Smooth muscle cell (in vitro differentiated cells): ENCODE measurements around the gene SLC26A8. TPM values are rescaled to one million over a fixed set of nuclear protein-coding genes. Genes with fewer than 3 reads are reported as not detected.

ENCODE experiments used
- DNase-seq: peaks from one replicate; lab custom pipeline; 2025; ENCODE audit not compliant: unreplicated experiment; lab: John Stamatoyannopoulos, UW
- H2AFZ ChIP-seq: fragments of 200-600 bp; sonication (generic); 2 replicates; pipeline ENCODE4 v1.6.0; 2016; ENCODE audit warnings: antibody characterized with exemption, low read depth, mild to moderate bottlenecking
- H3F3A ChIP-seq: fragments of 200-600 bp; sonication (generic); 2 replicates; pipeline ENCODE4 v1.6.0; 2017; ENCODE audit warnings: antibody characterized with exemption, low read depth
- H3K27ac ChIP-seq: fragments of 200-600 bp; sonication (generic); 2 replicates; pipeline ENCODE4 v1.5.1; 2016; ENCODE audit warnings: low read depth, mild to moderate bottlenecking
- H3K27me3 ChIP-seq: fragments of 200-600 bp; sonication (generic); 2 replicates; pipeline ENCODE4 v1.6.1; 2016; ENCODE audit warnings: low read depth, mild to moderate bottlenecking
- H3K36me3 ChIP-seq: fragments of 200-600 bp; sonication (generic); 2 replicates; pipeline ENCODE4 v1.5.1; 2016; ENCODE audit warnings: low read depth
- H3K4me1 ChIP-seq: fragments of 200-600 bp; sonication (generic); 2 replicates; pipeline ENCODE4 v1.5.1; 2016; ENCODE audit warnings: low read depth
- H3K4me2 ChIP-seq: fragments of 200-600 bp; sonication (generic); 2 replicates; pipeline ENCODE4 v1.6.0; 2016; ENCODE audit warnings: mild to moderate bottlenecking
- H3K4me3 ChIP-seq: fragments of 200-600 bp; sonication (generic); 2 replicates; pipeline ENCODE4 v1.5.1; 2016; ENCODE audit warnings: mild to moderate bottlenecking
- H3K79me2 ChIP-seq: fragments of 200-600 bp; sonication (generic); 2 replicates; pipeline ENCODE4 v1.6.0; 2016; ENCODE audit warnings: low read depth, mild to moderate bottlenecking
- H3K9ac ChIP-seq: fragments of 200-600 bp; sonication (generic); 2 replicates; pipeline ENCODE4 v1.6.0; 2016; ENCODE audit warnings: low read depth
- H3K9me3 ChIP-seq: fragments of 200-600 bp; sonication (generic); replicated peaks from 2 replicates; pipeline ENCODE4 v1.5.1; 2016; ENCODE audit warnings: low read depth
- H4K20me1 ChIP-seq: fragments of 200-600 bp; sonication (generic); 2 replicates; pipeline ENCODE4 v1.6.0; 2016; ENCODE audit warnings: low read depth
- CTCF ChIP-seq: fragments of 200-600 bp; sonication (generic); IDR thresholded peaks from 2 replicates; pipeline ENCODE4 v1.5.1; 2017; ENCODE audit warnings: borderline replicate concordance, mild to moderate bottlenecking, antibody characterized with exemption; ENCODE audit not compliant: insufficient read depth, poor library complexity, severe bottlenecking
- WGBS: methylation state at CpG from one replicate; pipeline ENCODE4 v1.1.7; 2016; ENCODE audit warnings: low lambda C conversion rate; 5-methylcytosine and 5-hydroxymethylcytosine counted together
- polyA plus RNA-seq: library from polyadenylated mRNA; unstranded; fragments of >200 nt; fragmentation: Nextera tagmentation; extraction: Ambion mirVana; gene quantifications from 2 replicates; pipeline ENCODE4 v1.2.1, GENCODE V29; 2016
- total RNA-seq: library from RNA; depleted of rRNA; stranded (reverse); fragments of >200 nt; gene quantifications from 2 replicates; pipeline ENCODE4 v1.2.3, GENCODE V29; 2014

SLC26A8 gene
- total and polyA plus RNA-seq, 2 experiments from 2014 or later = 0.09 TPM; not detected in 1

- no peak overlapping the region for H3K27ac ChIP-seq
- no peak for DNase-seq
- H3K4me1 ChIP-seq = no peaks in the 10 kb centered on the region
- peak overlapping the region; percentile 43 for H3K4me3 ChIP-seq
- H3K9me3 ChIP-seq = no peaks in the 10 kb centered on the region
- no peak for TF ChIP-seq CTCF
- no peaks in the 10 kb centered on the region for H4K20me1 ChIP-seq
- H3F3A ChIP-seq = no peaks in the 10 kb centered on the region
- 14% methylated on average over 27 of the region's 30 CpGs for WGBS
- no peak overlapping the region for H2AFZ ChIP-seq
- H3K4me2 ChIP-seq = peak overlapping the region; percentile 82
- H3K79me2 ChIP-seq = no peaks in the 10 kb centered on the region
- H3K27me3 ChIP-seq = peaks cover 19% of the 10 kb centered on the region
- H3K9ac ChIP-seq = no peak overlapping the region
- H3K36me3 ChIP-seq = no peaks in the 10 kb centered on the region
Observed at GRCh38 chr6:35931120-35931561, 93.3 kb downstream of the SLC26A8 start.

GRCh38 chr6:35929601-35930000 is 94.8 kb downstream of the SLC26A8 start:
- H3F3A ChIP-seq = no peaks in the 10 kb centered on the region
- no peak overlapping the region for H3K9ac ChIP-seq
- H3K4me3 ChIP-seq = no peak overlapping the region
- no peak overlapping the region for H2AFZ ChIP-seq
- 79% methylated on average over 1 of the region's 1 CpG for whole genome bisulfite sequencing
- H3K27me3 ChIP-seq = peaks cover 15% of the 10 kb centered on the region
- no peaks in the 10 kb centered on the region for H3K79me2 ChIP-seq
- no peak for TF ChIP-seq CTCF
- no peaks in the 10 kb centered on the region for H3K36me3 ChIP-seq
- no peak for DNase-seq
- no peaks in the 10 kb centered on the region for H3K9me3 ChIP-seq
- H3K27ac ChIP-seq = no peak overlapping the region
- H3K4me1 ChIP-seq = no peaks in the 10 kb centered on the region
- no peaks in the 10 kb centered on the region for H4K20me1 ChIP-seq
- H3K4me2 ChIP-seq = no peak overlapping the region

GRCh38 chr6:35926509-35927215 is 97.8 kb downstream of the SLC26A8 start:
- Histone ChIP-seq H3K4me1 (peaks cover 3% of the 10 kb centered on the region), H3F3A (no peaks in the 10 kb centered on the region), H3K9me3 (no peaks in the 10 kb centered on the region), H3K36me3 (no peaks in the 10 kb centered on the region), H3K27me3 (peaks cover 11% of the 10 kb centered on the region), H2AFZ (no peak overlapping the region), H3K4me2 (no peak overlapping the region), H3K79me2 (no peaks in the 10 kb centered on the region), H3K4me3 (no peak overlapping the region), H3K27ac (no peak overlapping the region), H4K20me1 (no peaks in the 10 kb centered on the region), H3K9ac (no peak overlapping the region)
- no peak for DNase-seq
- no peak for TF ChIP-seq CTCF
- 80% methylated on average over 2 of the region's 2 CpGs for WGBS

GRCh38 chr6:35925961-35926360 is 98.5 kb downstream of the SLC26A8 start:
- H3K27me3 ChIP-seq = peaks cover 8% of the 10 kb centered on the region
- DNase-seq = no peak
- TF ChIP-seq CTCF = no peak
- WGBS = 87% methylated on average over 3 of the region's 3 CpGs
- H3K4me3 ChIP-seq = no peak overlapping the region
- H3K4me2 ChIP-seq = no peak overlapping the region
- peaks cover 8% of the 10 kb centered on the region for H3K4me1 ChIP-seq
- H2AFZ ChIP-seq = no peak overlapping the region
- H3F3A ChIP-seq = no peaks in the 10 kb centered on the region
- no peaks in the 10 kb centered on the region for H3K36me3 ChIP-seq
- no peak overlapping the region for H3K9ac ChIP-seq
- no peaks in the 10 kb centered on the region for H3K79me2 ChIP-seq
- no peaks in the 10 kb centered on the region for H3K9me3 ChIP-seq
- no peaks in the 10 kb centered on the region for H4K20me1 ChIP-seq
- H3K27ac ChIP-seq = no peak overlapping the region
